GM21529 (cell line): ENCODE results near the gene APLP2.
"Not testable (repeated sequence)": the region's sequence is repeated elsewhere in the genome, so short reads cannot be mapped to it uniquely, and the experiment has no call there.

ENCODE experiments used
- ATAC-seq: cut with Tn5 transposase; IDR thresholded peaks from one replicate; pipeline ENCODE4 v1.9.1; 2021; ENCODE audit not compliant: unreplicated experiment

The APLP2 gene

DNA sequence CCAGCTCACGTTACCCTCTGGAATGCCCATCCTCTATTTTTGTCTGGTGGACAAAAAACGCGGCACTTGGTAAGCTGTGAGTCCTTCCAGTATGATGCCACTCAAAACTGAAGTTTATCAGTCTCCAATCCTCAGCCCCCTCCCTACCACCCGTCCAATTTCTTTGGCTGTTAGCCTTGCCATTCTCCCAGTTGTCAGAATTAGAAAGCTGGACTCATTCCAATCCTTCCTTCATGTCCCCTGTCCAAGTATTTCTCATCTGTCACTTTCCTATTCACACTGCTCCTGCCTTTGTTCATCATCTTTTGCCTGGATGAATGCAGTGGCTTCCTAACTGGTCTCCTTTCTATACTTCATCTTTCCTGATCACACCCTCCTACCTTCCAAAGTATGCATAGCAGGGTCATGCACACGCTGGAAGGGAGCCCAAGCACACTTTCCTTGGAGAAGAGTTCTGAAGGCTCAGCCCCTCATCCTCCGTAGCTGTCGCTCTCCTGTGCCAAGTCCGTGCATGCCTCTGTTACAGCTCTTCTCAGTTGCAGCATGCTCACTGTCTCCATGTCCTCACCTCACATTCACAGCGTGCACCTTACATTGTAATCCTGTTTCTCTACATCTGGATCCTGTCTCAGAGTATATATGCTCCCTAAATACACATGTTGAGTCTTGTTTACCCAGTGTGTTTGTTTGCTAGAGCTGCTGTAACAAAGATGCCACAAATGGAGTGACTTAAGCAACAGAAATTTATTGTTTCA lies 19.4 kb downstream of the APLP2 start:
- ATAC-seq = no peak

DNA sequence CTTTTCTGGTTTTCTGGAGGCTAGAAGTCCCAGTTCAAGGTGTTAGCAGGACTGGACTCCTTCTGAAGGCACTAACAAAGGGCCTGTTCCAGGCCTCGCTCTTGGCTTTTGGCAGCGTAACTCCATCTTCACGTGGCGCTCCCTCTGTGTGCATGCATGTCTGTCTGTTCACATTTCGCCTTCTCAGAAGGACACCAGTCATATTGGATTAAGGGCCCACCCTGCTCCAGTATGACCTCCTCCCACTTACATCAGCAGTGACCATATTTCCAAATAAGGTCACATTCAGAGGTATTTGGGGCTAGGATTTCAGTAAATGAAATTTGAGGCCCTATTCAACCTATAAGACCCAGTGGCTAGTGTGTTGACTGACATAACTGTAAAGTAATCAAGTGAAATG lies 20.0 kb downstream of the APLP2 start:
- no peak for ATAC-seq

DNA sequence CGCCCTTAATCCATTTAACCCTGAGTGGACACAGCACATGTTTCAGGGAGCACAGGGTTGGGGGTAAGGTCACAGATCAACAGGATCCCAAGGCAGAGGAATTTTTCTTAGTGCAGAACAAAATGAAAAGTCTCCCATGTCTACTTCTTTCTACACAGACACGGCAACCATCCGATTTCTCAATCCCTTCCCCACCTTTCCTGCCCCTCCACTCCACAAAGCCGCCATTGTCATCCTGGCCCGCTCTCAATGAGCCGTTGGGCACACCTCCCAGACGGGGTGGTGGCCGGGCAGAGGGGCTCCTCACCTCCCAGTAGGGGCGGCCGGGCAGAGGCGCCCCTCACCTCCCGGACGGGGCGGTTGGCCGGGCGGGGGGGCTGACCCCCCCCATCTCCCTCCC lies 20.8 kb downstream of the APLP2 start:
- not testable (repeated sequence) for ATAC-seq

DNA sequence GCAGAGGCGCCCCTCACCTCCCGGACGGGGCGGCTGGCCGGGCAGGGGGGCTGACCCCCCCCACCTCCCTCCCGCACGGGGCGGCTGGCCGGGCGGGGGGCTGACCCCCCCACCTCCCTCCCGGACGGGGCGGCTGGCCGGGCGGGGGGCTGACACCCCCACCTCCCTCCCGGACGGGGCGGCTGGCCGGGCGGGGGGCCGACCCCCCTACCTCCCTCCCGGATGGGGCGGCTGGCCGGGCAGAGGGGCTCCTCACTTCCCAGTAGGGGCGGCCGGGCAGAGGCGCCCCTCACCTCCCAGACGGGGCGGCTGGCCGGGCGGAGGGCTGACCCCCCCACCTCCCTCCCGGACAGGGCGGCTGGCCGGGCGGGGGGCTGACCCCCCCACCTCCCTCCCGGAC lies 21.5 kb downstream of the APLP2 start:
- ATAC-seq = not testable (repeated sequence)

DNA sequence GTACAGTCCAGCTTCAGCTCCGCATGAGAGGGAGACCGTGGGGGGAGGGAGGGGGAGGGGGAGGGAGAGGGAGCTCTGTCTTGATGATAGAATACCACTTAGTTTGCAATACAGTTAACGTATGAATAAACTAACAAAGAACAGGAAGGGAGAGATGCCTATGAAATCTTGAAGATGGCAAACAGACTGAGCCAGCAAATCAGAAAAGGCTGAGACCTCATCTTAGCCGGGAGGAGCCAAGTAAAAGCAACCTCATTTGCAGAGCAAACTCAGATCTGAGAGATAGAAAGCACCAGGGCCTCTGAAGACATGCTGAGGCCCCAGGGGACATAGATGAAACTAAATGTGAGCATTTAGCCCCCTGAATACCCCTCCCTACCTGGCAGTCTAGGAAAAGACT lies 23.0 kb downstream of the APLP2 start:
- no peak for ATAC-seq

DNA sequence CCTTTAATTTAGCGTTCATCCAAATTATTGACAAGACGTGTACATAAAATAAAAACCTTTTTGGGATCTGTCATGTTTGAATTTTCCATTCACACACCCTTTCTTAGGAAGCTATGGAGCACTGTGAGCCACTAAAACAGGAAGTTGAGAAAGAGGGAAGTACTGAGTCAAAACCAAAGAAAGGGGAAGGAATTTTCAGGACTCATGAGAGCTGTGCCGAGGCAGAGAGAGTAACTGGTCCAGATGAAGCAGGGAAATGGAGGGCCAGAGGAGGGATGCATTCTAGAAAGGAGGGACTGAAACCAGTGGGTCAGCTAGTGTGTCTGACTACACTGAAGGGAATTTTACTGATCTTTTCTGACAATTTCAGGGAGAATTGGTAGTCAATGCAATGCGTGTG lies 24.9 kb downstream of the APLP2 start:
- ATAC-seq = no peak

DNA sequence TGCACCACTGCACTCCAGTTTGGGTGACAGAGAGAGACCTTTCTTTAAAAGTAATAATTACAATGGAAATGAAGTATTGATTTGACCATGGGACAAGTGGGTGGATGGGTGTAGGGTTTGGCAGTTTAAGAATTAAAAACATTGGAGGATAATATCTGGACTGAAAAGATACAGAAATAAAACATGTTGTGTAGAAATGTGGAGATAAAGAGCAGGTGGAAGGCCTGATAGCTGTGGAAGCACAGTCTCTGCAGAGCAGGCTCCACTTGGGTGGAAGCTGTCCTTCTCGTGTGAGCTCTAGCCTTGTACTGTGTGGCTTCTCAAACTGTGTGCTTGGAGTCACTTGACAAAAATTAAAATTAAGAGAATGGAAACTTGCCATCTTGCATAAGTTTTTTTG lies 25.6 kb downstream of the APLP2 start:
- ATAC-seq = no peak

DNA sequence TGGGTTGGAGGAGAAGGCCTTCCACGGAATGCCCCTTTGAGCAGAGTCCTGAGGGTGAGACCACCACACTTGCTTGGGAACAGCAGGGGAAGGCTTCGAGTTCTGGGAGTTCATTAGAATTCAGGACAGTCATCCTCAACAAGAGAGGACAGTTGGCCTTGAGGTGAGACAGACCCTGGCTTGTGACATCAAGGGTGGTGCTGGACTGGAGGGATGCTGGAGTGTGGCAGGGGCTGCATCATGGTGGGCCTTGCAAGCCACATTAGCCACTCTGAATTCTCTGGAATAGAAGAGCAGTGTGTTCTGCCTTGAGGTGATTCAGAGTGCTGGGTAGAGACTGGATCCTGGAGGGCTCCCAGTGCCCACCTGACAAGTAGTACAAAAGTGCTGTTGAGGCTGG lies 26.3 kb downstream of the APLP2 start:
- ATAC-seq = no peak

DNA sequence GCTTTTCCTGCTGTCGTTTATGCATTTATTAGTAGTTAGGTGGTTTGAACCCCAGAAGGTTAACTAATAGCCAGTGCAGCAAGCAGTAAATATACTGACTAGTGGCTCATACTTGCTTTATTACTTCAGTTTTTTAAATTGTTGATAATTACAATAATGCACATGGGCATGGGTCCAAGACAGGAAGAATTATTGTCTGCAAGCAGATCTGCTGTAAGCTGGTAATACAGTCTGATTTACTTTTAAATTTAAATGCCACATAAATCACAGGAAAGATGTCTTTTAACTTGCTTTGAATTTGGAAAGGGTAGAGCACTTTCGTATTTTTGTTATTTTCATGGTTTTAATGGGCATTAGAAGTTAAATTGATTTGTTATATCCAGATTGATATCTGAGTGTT lies 27.1 kb downstream of the APLP2 start:
- ATAC-seq = no peak

DNA sequence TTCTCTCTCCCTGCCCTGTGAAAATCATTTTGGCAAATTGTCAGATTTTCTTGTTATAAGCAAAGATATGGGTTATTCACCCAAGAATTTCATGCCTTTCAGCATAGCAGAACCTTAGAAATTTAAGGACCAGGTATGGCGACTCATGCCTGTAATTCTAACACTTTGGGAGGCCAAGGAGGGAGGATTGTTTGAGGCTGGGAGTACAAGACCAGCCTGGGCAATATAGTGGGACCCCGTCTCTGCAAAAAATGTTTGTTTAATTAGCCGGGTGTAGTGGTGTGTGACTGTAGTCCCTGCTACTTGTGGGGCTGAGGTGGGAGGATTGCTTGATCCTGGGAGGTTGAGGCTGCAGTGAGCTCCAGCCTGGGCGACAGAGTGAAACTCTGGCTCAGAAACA lies 27.6 kb downstream of the APLP2 start:
- ATAC-seq = no peak

DNA sequence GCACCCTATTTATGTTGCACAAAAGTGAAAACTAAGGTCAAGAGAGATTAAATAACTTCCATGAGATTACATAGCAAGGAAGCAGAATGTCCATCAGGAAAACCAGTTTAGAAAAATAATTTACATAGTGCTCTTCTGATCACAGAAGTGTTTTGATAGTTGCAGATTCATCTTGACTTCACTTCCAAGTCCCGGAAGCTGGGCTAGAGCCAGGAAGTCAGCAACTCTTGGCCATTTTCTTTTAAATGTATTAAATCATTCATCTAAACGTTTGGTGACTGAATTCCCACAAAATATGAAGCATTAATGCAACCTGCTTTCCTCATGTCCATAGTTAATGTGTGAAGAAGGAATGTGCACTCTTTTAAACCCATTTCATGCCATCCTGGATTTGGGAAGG lies 29.7 kb downstream of the APLP2 start:
- ATAC-seq = no peak

DNA sequence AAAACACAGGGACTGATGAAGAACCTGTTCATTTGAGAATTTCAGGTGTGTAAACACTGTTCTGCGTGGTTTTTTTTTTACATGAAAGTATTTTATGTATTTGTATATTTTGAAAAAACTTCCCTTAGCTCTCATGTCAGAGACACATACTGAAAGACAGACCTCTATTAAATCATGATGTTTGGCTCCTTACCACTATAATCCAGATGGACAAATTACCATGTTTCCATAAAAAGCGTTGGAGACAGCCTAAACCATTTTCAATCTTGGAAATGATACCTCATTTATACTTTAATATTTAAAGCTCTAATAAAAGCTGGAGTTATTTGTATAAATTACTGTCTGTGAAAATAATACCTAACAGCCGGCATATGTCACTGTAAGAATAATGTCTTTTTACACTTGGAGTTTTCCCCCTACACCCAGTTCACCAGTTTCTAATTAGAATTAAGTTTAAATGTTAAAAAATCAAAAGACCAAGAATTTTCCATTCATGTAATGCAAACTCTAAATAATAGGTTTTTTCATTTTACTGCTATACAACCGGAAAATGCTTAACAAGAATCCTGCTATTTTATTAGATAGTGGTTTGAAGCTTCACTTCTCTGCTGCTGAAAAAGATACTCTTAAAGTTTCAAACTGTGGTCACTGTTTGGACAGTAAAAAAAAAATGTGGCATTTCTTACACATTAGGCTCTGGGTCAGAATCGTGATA lies 30.8 kb downstream of the APLP2 start:
- no peak for ATAC-seq

DNA sequence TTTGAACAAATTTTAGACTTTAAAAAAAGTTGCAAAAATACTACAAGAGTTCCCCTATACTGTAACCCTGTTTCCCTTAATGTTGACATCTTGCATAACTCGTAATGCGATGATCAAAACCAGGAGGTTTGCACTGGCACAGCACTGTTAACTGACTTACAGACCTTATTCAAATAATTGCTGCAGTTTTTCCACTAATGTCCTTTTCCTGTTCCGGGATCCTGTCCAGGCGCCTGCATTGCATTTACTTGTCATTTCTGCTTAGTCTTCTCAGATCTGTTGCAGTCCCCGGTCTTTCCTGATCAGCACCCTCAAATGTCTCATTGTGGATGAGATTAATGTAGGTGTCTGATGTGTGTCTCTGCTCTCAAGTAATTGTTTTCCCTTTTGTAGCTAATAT lies 32.0 kb downstream of the APLP2 start:
- ATAC-seq = no peak

DNA sequence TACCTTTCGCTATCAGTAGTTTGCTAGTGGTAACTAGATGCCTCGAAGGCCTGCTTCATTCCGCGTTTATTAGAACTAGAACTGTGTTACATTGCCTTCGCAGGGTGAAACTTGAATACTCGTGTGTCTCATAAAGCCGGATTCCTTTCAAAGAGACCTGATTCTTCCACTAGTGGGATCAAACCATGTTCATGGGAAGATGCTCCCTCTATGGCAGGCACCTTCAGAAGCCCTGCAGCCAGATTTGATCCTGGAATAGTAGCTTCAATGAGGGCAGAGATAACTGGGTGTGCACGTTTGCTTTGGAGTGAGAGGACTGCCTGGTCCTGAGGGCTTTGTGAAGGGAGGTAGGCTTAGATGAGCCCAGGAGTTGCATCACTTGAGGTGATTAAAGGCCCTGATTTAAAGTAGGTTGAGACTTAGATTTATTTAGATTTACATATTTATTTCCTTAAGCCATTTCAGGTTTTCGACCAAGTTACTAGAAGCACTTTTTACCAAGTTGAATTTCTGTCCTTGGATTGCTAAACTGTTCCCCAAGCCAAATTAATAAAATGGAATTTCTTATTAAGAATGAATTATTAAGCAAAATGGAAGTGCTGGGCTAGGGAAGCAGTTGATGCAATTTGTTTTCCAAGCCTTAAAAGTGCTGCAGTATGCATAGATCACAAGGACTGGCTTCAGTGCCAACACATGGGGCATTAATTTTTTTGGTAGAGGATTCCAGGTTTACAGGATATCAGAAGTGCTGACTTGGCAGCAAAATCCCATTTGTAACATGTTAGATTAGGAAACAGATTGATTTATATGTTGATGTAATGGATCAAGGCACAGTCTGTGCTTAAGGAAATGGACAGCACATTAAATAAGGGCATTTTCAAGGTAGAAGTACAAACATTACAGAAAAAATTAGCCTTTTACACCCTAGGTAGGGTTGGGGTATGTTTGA lies 32.9 kb downstream of the APLP2 start:
- ATAC-seq = no peak

DNA sequence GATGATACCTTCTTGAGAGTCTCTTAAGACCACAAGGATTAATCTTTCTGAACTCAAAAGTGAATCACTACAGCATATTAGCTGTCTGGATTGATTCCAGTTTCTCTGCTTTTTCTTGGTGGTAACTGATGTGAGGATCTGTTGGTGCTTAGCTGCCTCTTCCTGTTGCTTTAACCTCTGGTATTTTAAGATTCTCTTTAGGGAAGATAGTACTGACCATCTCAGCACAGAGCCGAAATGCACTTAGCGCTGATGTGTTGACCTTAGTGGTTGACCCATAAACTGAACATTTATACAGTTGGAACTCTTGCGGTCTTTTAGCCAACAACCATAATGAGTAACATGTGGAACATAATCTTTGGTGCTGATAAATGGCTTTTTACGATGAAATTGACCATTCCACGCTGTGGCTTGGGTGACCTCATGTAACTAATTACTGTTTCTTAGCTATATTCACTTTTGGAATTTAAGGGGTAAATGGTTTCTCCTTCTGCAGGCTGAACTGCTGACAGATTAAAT lies 33.7 kb downstream of the APLP2 start:
- no peak for ATAC-seq

DNA sequence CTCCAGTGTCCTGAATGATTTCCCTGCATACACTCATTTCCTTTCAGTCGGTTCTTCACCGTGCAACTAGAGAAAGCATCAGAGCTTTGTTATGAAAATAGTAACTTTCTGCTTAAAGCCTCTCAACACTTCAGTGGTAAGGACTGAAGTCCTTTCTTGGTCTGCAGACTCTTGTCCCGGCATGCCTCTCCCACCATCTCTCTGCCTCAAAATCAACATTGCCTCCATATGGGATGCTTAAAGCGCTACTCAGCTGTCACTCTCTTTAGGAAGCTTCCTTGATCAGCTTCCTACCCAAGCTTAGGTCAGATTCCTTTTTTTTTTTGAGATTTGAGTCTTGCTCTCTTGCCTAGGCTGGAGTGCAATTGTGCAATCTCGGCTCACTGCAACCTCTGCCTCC lies 36.7 kb downstream of the APLP2 start:
- no peak for ATAC-seq

DNA sequence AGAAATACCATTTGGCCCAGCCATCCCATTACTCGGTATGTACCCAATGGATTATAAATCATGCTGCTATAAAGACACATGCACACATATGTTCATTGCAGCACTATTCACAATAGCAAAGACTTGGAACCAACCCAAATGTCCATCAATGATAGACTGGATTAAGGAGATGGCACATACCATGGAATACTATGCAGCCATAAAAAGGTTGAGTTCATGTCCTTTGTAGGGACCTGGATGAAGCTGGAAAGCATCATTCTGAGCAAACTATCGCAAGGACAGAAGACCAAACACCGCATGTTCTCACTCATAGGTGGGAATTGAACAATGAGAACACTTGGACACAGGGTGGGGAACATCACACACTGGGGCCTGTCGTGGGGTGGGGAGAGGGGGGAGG lies 39.0 kb downstream of the APLP2 start:
- not testable (repeated sequence) for ATAC-seq

DNA sequence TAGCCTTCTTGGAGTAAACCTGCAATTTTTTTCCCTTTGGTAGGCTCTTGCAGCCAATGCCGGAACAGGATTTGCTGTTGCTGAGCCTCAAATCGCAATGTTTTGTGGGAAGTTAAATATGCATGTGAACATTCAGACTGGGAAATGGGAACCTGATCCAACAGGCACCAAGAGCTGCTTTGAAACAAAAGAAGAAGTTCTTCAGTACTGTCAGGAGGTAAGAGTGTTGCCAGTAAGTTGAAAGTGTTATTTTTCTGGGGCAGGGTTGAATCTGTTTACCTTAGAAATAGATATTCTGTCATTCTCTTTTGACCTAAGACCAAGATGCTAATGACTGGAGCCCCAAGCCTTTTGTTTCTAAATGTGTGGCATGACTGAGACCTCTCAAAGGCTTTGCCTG lies 39.7 kb downstream of the APLP2 start:
- no peak for ATAC-seq

DNA sequence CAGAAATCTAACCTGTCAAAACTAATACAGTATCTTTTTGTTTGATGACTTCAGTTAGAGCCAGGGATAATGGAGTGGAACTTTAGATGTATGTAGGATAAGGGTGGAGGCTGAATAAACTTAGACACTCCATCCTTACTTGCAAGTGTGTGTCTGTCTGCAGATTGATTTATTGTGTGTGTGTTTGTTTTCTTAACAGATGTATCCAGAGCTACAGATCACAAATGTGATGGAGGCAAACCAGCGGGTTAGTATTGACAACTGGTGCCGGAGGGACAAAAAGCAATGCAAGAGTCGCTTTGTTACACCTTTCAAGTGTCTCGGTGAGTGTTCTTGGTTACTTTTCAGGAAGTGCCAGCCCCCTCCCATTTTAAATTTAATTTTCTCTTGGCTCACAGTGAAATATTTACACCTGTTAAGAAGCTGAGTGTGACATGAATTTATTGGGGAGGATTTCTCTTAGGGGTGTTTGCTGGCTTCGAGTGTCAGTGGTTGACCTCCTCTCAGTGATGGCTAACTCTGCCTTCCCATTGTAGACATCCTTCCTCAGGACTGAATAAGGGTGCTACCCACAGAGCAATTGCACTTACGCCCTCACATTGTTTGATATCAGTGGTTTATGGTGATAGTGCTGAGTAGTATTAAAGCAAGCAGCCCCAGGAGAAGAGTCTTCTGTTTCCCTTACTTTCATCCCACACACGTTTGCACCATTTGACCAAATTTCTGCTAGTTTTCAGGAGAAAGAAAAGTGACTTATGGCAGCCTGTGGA lies 40.8 kb downstream of the APLP2 start:
- no peak for ATAC-seq

DNA sequence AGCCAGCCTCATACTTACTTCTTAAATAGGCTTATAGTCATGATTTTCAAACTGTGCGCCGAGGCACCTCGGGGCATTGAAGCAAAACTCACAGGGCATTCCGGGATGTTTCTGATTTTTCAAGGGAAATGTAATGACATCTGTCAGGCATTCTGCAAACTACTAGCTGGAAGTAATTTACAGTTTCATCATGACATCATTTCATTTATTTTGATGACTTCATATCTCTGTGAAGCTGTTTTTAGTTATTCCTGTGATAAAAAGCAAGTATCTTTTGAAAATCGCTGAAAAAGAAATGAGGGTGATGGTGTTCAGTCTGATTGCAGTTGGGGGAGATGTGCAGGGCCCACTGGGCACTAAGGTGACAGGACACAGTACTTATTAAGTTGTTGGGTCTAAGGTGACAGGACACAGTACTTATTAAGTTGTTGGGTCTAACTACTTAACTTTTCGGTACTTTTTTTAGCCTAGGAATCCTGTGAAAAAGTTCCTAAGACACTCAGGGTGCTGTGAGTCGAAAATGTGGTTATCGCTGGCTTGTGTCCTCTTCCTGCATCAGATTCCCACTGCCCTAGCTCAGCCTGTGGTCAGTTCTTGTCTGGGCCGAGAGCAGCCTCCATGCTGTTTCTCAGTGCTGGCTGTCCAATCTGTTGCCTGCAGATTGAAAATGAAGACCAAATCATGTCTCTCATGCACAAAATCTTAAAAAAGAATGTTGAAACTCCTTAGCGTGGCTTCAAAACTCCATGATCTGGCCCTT lies 42.6 kb downstream of the APLP2 start:
- ATAC-seq = no peak
